H9 (cell line): ENCODE measurements around the gene SLC30A7. TPM values are rescaled to one million over a fixed set of nuclear protein-coding genes. Genes with fewer than 3 reads are reported as not detected.

Source experiments
- DNase-seq: peaks from one replicate; pipeline ENCODE4 v3.0.0-alpha.2; 2017
- H2AFZ ChIP-seq: one replicate; pipeline ENCODE4 v1.6.1; 2013; ENCODE audit warnings: mild to moderate bottlenecking, low read length, control low read depth, moderate library complexity
- H2AK5ac ChIP-seq: 2 replicates; pipeline ENCODE4 v1.6.1; 2013; ENCODE audit warnings: low read length, control low read depth, mixed read lengths; ENCODE audit not compliant: insufficient read length
- H2BK120ac ChIP-seq: one replicate; pipeline ENCODE4 v1.6.1; 2013; ENCODE audit warnings: low read depth, mild to moderate bottlenecking, low read length, control low read depth, inconsistent platforms; ENCODE audit not compliant: poor library complexity, severe bottlenecking
- H2BK12ac ChIP-seq: 2 replicates; pipeline ENCODE4 v1.6.1; 2013; ENCODE audit warnings: low read length, control low read depth, mixed read lengths, low read depth; ENCODE audit not compliant: insufficient read length
- H2BK15ac ChIP-seq: 2 replicates; pipeline ENCODE4 v1.6.1; 2013; ENCODE audit warnings: low read depth, low read length, control low read depth
- H2BK20ac ChIP-seq: one replicate; pipeline ENCODE4 v1.6.1; 2013; ENCODE audit warnings: low read depth, mild to moderate bottlenecking, low read length, control low read depth, inconsistent platforms; ENCODE audit not compliant: poor library complexity, severe bottlenecking
- H2BK5ac ChIP-seq: 2 replicates; pipeline ENCODE4 v1.6.1; 2013; ENCODE audit warnings: low read length, control low read depth, mixed read lengths; ENCODE audit not compliant: insufficient read length
- H3K14ac ChIP-seq: 2 replicates; pipeline ENCODE4 v1.6.1; 2013; ENCODE audit warnings: low read length, control low read depth; ENCODE audit not compliant: insufficient read depth
- H3K18ac ChIP-seq: 2 replicates; pipeline ENCODE4 v1.6.1; 2013; ENCODE audit warnings: low read depth, mild to moderate bottlenecking, mixed read lengths, low read length, control low read depth; ENCODE audit not compliant: insufficient read length
- H3K23ac ChIP-seq: 2 replicates; pipeline ENCODE4 v1.6.1; 2013; ENCODE audit warnings: low read length, control low read depth, mixed read lengths, low read depth; ENCODE audit not compliant: insufficient read length
- H3K23me2 ChIP-seq: 2 replicates; pipeline ENCODE4 v1.6.1; 2013; ENCODE audit warnings: low read depth, mild to moderate bottlenecking, mixed read lengths, low read length, control low read depth; ENCODE audit not compliant: insufficient read length, poor library complexity, severe bottlenecking
- H3K27ac ChIP-seq: 2 replicates; pipeline ENCODE4 v1.5.1; 2013; ENCODE audit warnings: low read length, control low read depth, mixed read lengths, low read depth; ENCODE audit not compliant: insufficient read length
- H3K27me3 ChIP-seq: 2 replicates; pipeline ENCODE4 v1.6.1; 2013; ENCODE audit warnings: low read length, control low read depth, inconsistent platforms; ENCODE audit not compliant: insufficient read depth
- H3K4ac ChIP-seq: 2 replicates; pipeline ENCODE4 v1.6.1; 2013; ENCODE audit warnings: low read depth, mild to moderate bottlenecking, control low read depth, inconsistent platforms, low read length, moderate library complexity
- H3K4me1 ChIP-seq: 2 replicates; pipeline ENCODE4 v1.6.1; 2013; ENCODE audit warnings: low read length, control low read depth, inconsistent platforms; ENCODE audit not compliant: insufficient read depth
- H3K4me2 ChIP-seq: 2 replicates; pipeline ENCODE4 v1.6.1; 2013; ENCODE audit warnings: low read length, control low read depth, mixed read lengths; ENCODE audit not compliant: insufficient read length, insufficient read depth
- H3K56ac ChIP-seq: 2 replicates; pipeline ENCODE4 v1.6.1; 2013; ENCODE audit warnings: low read depth, mild to moderate bottlenecking, mixed read lengths, low read length, control low read depth; ENCODE audit not compliant: insufficient read length
- H3K79me1 ChIP-seq: 2 replicates; pipeline ENCODE4 v1.6.1; 2013; ENCODE audit warnings: low read depth, mild to moderate bottlenecking, moderate library complexity, low read length, control low read depth, inconsistent platforms; ENCODE audit not compliant: insufficient read depth, poor library complexity, severe bottlenecking
- H3K79me2 ChIP-seq: 2 replicates; pipeline ENCODE4 v1.6.1; 2013; ENCODE audit warnings: low read length, control low read depth, inconsistent platforms; ENCODE audit not compliant: insufficient read depth
- H3K9ac ChIP-seq: 2 replicates; pipeline ENCODE4 v1.6.1; 2013; ENCODE audit warnings: low read length, control low read depth, mixed read lengths; ENCODE audit not compliant: insufficient read length; ENCODE audit errors: extremely low read depth
- H3K9me3 ChIP-seq: one replicate; pipeline ENCODE4 v1.6.1; 2013; ENCODE audit warnings: low read depth, low read length, inconsistent platforms; ENCODE audit not compliant: control insufficient read depth
- H3T11ph ChIP-seq: one replicate; pipeline ENCODE4 v1.6.1; 2013; ENCODE audit warnings: mild to moderate bottlenecking, low read length, control low read depth, inconsistent platforms
- H4K20me1 ChIP-seq: one replicate; pipeline ENCODE4 v1.6.1; 2013; ENCODE audit not compliant: control insufficient read depth, insufficient read length, insufficient read depth
- H4K5ac ChIP-seq: 2 replicates; pipeline ENCODE4 v1.6.1; 2013; ENCODE audit warnings: low read depth, mild to moderate bottlenecking, mixed read lengths, low read length, control low read depth; ENCODE audit not compliant: insufficient read length
- H4K8ac ChIP-seq: replicated peaks from 2 replicates; pipeline ENCODE4 v1.6.1; 2013; ENCODE audit warnings: low read length, control low read depth, mixed read lengths, low read depth; ENCODE audit not compliant: insufficient read length
- H4K91ac ChIP-seq: 2 replicates; pipeline ENCODE4 v1.6.1; 2013; ENCODE audit warnings: low read depth, mild to moderate bottlenecking, moderate library complexity, mixed read lengths, low read length, control low read depth; ENCODE audit not compliant: insufficient read length
- H3K27ac Mint-ChIP-seq, 3 experiments: 2 replicates in 2 of 3; 3 replicates in 1 of 3; pipeline ENCODE4 v1.8.0; 2020 to 2021; ENCODE audit warnings: mixed read lengths in 3 of 3, mild to moderate bottlenecking in 1 of 3, moderate library complexity in 1 of 3
- H3K27me3 Mint-ChIP-seq: 2 replicates; pipeline ENCODE4 v1.8.0; 2021; ENCODE audit warnings: low read depth, mild to moderate bottlenecking, moderate library complexity, mixed read lengths
- H3K36me3 Mint-ChIP-seq, 3 experiments: 2 replicates in 2 of 3; 3 replicates in 1 of 3; pipeline ENCODE4 v1.8.0; 2020 to 2021; ENCODE audit warnings: low read depth in 3 of 3, mixed read lengths in 3 of 3; ENCODE audit not compliant: insufficient read depth in 1 of 3
- H3K4me1 Mint-ChIP-seq, 2 experiments: 2 replicates each; pipeline ENCODE4 v1.8.0; 2020; ENCODE audit warnings: mixed read lengths in 2 of 2
- H3K4me3 Mint-ChIP-seq, 2 experiments: 2 replicates in 1 of 2; 3 replicates in 1 of 2; pipeline ENCODE4 v1.8.0; 2020 to 2021; ENCODE audit warnings: mild to moderate bottlenecking in 2 of 2, mixed read lengths in 2 of 2, moderate library complexity in 1 of 2
- H3K9me3 Mint-ChIP-seq, 2 experiments: 2 replicates in 1 of 2; 3 replicates in 1 of 2; pipeline ENCODE4 v1.8.0; 2020; ENCODE audit warnings: mild to moderate bottlenecking in 2 of 2, mixed read lengths in 2 of 2, moderate library complexity in 1 of 2
- CTCF ChIP-seq: fragments of 200-600 bp; sonication (generic); conservative IDR thresholded peaks from 3 replicates; pipeline ENCODE4 v1.8.0; 2021; ENCODE audit warnings: antibody characterized with exemption, mild to moderate bottlenecking
- WGBS: extraction: QIAGEN DNeasy Blood & Tissue Kit; methylation state at CpG from one replicate; pipeline ENCODE4 v1.1.7; 2013; ENCODE audit warnings: missing lambda C conversion rate, low lambda C conversion rate, mixed read lengths; ENCODE audit not compliant: insufficient read length; ENCODE audit errors: extremely low coverage; 5-methylcytosine and 5-hydroxymethylcytosine counted together
- total RNA-seq: library from RNA; stranded (reverse); gene quantifications from 2 replicates; pipeline ENCODE4 v1.2.1, GENCODE V29; 2021

SLC30A7 gene
- total RNA-seq, 1 experiment from 2014 or later: 25.6 TPM

- no peak overlapping the region for H2BK120ac ChIP-seq
- H2AFZ ChIP-seq: no peak overlapping the region
- Mint-ChIP-seq H3K9me3 (no peaks in the 10 kb centered on the region), H3K27ac (no peak overlapping the region), H3K36me3 (peaks cover 7 to 21% (median 14%) of the 10 kb centered on the region in 3 experiments; a peak in 6 of 7 replicates), H3K27me3 (no peaks in the 10 kb centered on the region), H3K4me1 (peaks cover 7% of the 10 kb centered on the region in 2 experiments; a peak in 3 of 4 replicates), H3K4me3 (no peak overlapping the region)
- no peak overlapping the region for H2BK12ac ChIP-seq
- H3T11ph ChIP-seq: no peak overlapping the region
- no peaks in the 10 kb centered on the region for H4K20me1 ChIP-seq
- no peaks in the 10 kb centered on the region for H3K23me2 ChIP-seq
- no peak overlapping the region for H3K4me2 ChIP-seq
- no peak for TF ChIP-seq CTCF
- no peak overlapping the region for H3K27ac ChIP-seq
- H3K56ac ChIP-seq: no peak overlapping the region
- H3K4ac ChIP-seq: no peak overlapping the region
- no CpG with 5 or more reads among the region's 2 CpGs for WGBS
- no peaks in the 10 kb centered on the region for H3K9me3 ChIP-seq
- H3K79me1 ChIP-seq: no peaks in the 10 kb centered on the region
- no peak overlapping the region for H4K91ac ChIP-seq
- no peaks in the 10 kb centered on the region for H3K27me3 ChIP-seq
- H3K9ac ChIP-seq: no peak overlapping the region
- no peak overlapping the region for H3K23ac ChIP-seq
- H3K14ac ChIP-seq: no peak overlapping the region
- no peak overlapping the region for H3K18ac ChIP-seq
- H3K4me1 ChIP-seq: no peaks in the 10 kb centered on the region
- no peak overlapping the region for H2BK20ac ChIP-seq
- no peak overlapping the region for H4K8ac ChIP-seq
- no peak overlapping the region for H2AK5ac ChIP-seq
- no peak for DNase-seq
- no peak overlapping the region for H2BK15ac ChIP-seq
- H4K5ac ChIP-seq: no peak overlapping the region
- no peaks in the 10 kb centered on the region for H3K79me2 ChIP-seq
- H2BK5ac ChIP-seq: no peak overlapping the region
Measured at GRCh38 chr1:100979631-100980030, 83.7 kb downstream of the SLC30A7 start.
